OCI-LY7 (cell line): Measurements from ENCODE around the gene ELP1.

Experiments
- EZH2phosphoT487 ChIP-seq: fragments of 200-600 bp; sonication (generic); IDR thresholded peaks from 2 replicates; pipeline ENCODE4 v1.6.1; 2018; ENCODE audit warnings: low read depth, borderline replicate concordance, mild to moderate bottlenecking, mixed run types, antibody characterized with exemption, low read length, moderate library complexity, mixed read lengths
- TF ChIP-seq, protein P1 (sequence below): fragments of 200-600 bp; sonication (generic); conservative IDR thresholded peaks from 2 replicates; pipeline ENCODE4 v1.5.1; 2014; ENCODE audit warnings: mild to moderate bottlenecking, antibody characterized with exemption, low read length, moderate library complexity, mixed read lengths

DNA sequence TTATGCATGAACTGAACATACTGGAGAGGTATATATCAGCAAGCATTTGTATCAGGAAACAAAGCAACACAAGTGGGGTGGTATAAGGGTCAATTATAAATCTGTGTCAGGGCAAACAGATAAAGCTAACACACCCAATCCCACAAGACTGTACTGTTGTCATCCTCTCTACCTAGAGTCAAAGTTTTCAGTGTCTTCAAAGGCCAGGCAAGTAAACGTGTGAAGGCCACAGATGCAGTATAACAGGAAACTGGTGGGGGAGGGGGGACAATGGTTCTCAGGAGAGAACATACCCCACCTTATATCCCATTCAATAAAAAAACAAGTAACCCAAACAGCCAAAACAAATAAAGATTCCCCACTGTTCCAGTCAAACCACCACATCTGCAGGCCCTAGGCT lies 22.1 kb downstream of the ELP1 start:
- TF ChIP-seq, protein P1, sequence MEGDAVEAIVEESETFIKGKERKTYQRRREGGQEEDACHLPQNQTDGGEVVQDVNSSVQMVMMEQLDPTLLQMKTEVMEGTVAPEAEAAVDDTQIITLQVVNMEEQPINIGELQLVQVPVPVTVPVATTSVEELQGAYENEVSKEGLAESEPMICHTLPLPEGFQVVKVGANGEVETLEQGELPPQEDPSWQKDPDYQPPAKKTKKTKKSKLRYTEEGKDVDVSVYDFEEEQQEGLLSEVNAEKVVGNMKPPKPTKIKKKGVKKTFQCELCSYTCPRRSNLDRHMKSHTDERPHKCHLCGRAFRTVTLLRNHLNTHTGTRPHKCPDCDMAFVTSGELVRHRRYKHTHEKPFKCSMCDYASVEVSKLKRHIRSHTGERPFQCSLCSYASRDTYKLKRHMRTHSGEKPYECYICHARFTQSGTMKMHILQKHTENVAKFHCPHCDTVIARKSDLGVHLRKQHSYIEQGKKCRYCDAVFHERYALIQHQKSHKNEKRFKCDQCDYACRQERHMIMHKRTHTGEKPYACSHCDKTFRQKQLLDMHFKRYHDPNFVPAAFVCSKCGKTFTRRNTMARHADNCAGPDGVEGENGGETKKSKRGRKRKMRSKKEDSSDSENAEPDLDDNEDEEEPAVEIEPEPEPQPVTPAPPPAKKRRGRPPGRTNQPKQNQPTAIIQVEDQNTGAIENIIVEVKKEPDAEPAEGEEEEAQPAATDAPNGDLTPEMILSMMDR, result no peak
- TF ChIP-seq EZH2phosphoT487, result no peak
